H1 (cell line): Measurements from ENCODE around the gene PBX1. TPM values are rescaled to one million over a fixed set of nuclear protein-coding genes. Genes with fewer than 3 reads are reported as not detected.

ENCODE experiments used
- CTCF ChIA-PET: fragments of 300-600 bp; sonication (Branson Sonifier 250); formaldehyde crosslinking; loops from one replicate; lab custom pipeline; 2021; ENCODE audit not compliant: partially characterized antibody; lab: Charles Lee
- POLR2A ChIA-PET: fragments of 300-600 bp; sonication (Branson Sonifier 250); formaldehyde crosslinking; loops from one replicate; lab custom pipeline; 2021; ENCODE audit warnings: inconsistent platforms; ENCODE audit not compliant: partially characterized antibody; lab: Charles Lee
- DNase-seq, 2 experiments: peaks; one replicate each; pipeline versions ENCODE4 v3.0.0 to v3.0.0-alpha.2; 2010 to 2022; ENCODE audit warnings: low spot score in 2 of 2, low read depth in 1 of 2, mixed read lengths in 1 of 2
- FAIRE-seq: peaks from 2 replicates; lab custom pipeline; 2011; peaks lifted over from hg19 to GRCh38; lab: Jason Lieb, UNC
- H2AFZ ChIP-seq: 2 replicates; pipeline ENCODE4 v1.8.1; 2012; ENCODE audit warnings: low read length, inconsistent platforms
- H2AK5ac ChIP-seq: 2 replicates; pipeline ENCODE4 v1.6.1; 2013; ENCODE audit warnings: low read depth, low read length
- H2BK120ac ChIP-seq: replicated peaks from 2 replicates; pipeline ENCODE3; 2013; ENCODE audit warnings: low read depth, low read length, inconsistent platforms
- H2BK12ac ChIP-seq: 2 replicates; pipeline ENCODE4 v1.6.1; 2013; ENCODE audit warnings: low read depth, low read length
- H2BK15ac ChIP-seq: 2 replicates; pipeline ENCODE4 v1.6.1; 2013; ENCODE audit warnings: low read length
- H2BK20ac ChIP-seq: 2 replicates; pipeline ENCODE4 v1.6.1; 2013; ENCODE audit warnings: low read length
- H2BK5ac ChIP-seq: 2 replicates; pipeline ENCODE4 v1.6.1; 2013; ENCODE audit warnings: low read depth, low read length
- H3K14ac ChIP-seq: 2 replicates; pipeline ENCODE4 v1.6.1; 2013; ENCODE audit warnings: inconsistent platforms; ENCODE audit not compliant: insufficient read length
- H3K18ac ChIP-seq: 2 replicates; pipeline ENCODE4 v1.6.1; 2013; ENCODE audit warnings: low read length; ENCODE audit errors: extremely low read depth
- H3K23ac ChIP-seq: 2 replicates; pipeline ENCODE4 v1.6.1; 2013; ENCODE audit warnings: inconsistent platforms; ENCODE audit not compliant: insufficient read length
- H3K23me2 ChIP-seq: 2 replicates; pipeline ENCODE4 v1.6.1; 2013; ENCODE audit warnings: low read depth, low read length
- H3K27ac ChIP-seq: 2 replicates; pipeline ENCODE4 v1.6.1; 2011; ENCODE audit warnings: low read depth, low read length, inconsistent platforms
- H3K27me3 ChIP-seq, 4 experiments: replicated peaks in 1 of 4; 1 replicate in 1 of 4; 2 replicates in 3 of 4; pipeline versions ENCODE4 v1.6.1 to v1.8.1; 2011 to 2013; ENCODE audit warnings: low read length in 3 of 4, mild to moderate bottlenecking in 3 of 4, inconsistent platforms in 2 of 4, mixed read lengths in 2 of 4, moderate library complexity in 1 of 4; ENCODE audit not compliant: control insufficient read depth in 3 of 4, insufficient read depth in 3 of 4; ENCODE audit errors: extremely low read depth in 1 of 4
- H3K36me3 ChIP-seq, 4 experiments: 2 replicates each; pipeline versions ENCODE4 v1.6.1 to v1.8.1; 2011 to 2013; ENCODE audit warnings: mild to moderate bottlenecking in 4 of 4, low read length in 3 of 4, moderate library complexity in 2 of 4, control low read depth in 1 of 4, inconsistent platforms in 1 of 4; ENCODE audit not compliant: insufficient read depth in 4 of 4, control insufficient read depth in 2 of 4
- H3K4ac ChIP-seq: replicated peaks from 2 replicates; pipeline ENCODE3; 2013; ENCODE audit warnings: low read length, low read depth, mixed read lengths, inconsistent platforms; ENCODE audit not compliant: insufficient read length
- H3K4me1 ChIP-seq, 4 experiments: replicated peaks in 1 of 4; 1 replicate in 1 of 4; 2 replicates in 3 of 4; pipeline versions ENCODE4 v1.6.1 to v1.8.1; 2011 to 2013; ENCODE audit warnings: low read length in 3 of 4, inconsistent platforms in 2 of 4, mixed read lengths in 1 of 4; ENCODE audit not compliant: insufficient read depth in 4 of 4, control insufficient read depth in 3 of 4
- H3K4me2 ChIP-seq, 2 experiments: 2 replicates each; pipeline versions ENCODE4 v1.6.1 to v1.8.1; 2011 to 2013; ENCODE audit warnings: low read depth in 2 of 2, low read length in 2 of 2, control low read depth in 1 of 2, inconsistent platforms in 1 of 2, mild to moderate bottlenecking in 1 of 2; ENCODE audit not compliant: insufficient read depth in 1 of 2
- H3K4me3 ChIP-seq, 4 experiments: fragments of 200-600, 300-600 bp in 1 of 4; sonication (generic), shearing (Covaris generic), sonication (Bioruptor Twin) in 1 of 4; 2 replicates each; pipeline versions ENCODE4 v1.5.1 to v1.8.1; 2011 to 2016; ENCODE audit warnings: low read length in 4 of 4, low read depth in 3 of 4, control low read depth in 2 of 4, inconsistent platforms in 2 of 4, mild to moderate bottlenecking in 2 of 4, mixed read lengths in 1 of 4, moderate library complexity in 1 of 4; ENCODE audit not compliant: insufficient read depth in 2 of 4; ENCODE audit errors: extremely low read depth in 1 of 4
- H3K56ac ChIP-seq: replicated peaks from 2 replicates; pipeline ENCODE3; 2013; ENCODE audit warnings: low read depth, mild to moderate bottlenecking, mixed read lengths, low read length, inconsistent platforms; ENCODE audit not compliant: insufficient read length
- H3K79me1 ChIP-seq: 2 replicates; pipeline ENCODE4 v1.6.1; 2013; ENCODE audit warnings: low read depth, low read length, control low read depth
- H3K79me2 ChIP-seq, 2 experiments: 2 replicates each; pipeline versions ENCODE4 v1.6.1 to v1.8.1; 2012 to 2013; ENCODE audit warnings: low read length in 2 of 2, mild to moderate bottlenecking in 2 of 2, inconsistent platforms in 1 of 2; ENCODE audit not compliant: insufficient read depth in 2 of 2, control insufficient read depth in 1 of 2
- H3K9ac ChIP-seq, 4 experiments: replicated peaks in 1 of 4; 1 replicate in 1 of 4; 2 replicates in 3 of 4; pipeline versions ENCODE4 v1.6.1 to v1.8.1; 2011 to 2013; ENCODE audit warnings: low read depth in 3 of 4, low read length in 3 of 4, control low read depth in 2 of 4, mild to moderate bottlenecking in 2 of 4, moderate library complexity in 2 of 4, inconsistent platforms in 1 of 4; ENCODE audit errors: extremely low read depth in 1 of 4
- H3K9me3 ChIP-seq, 2 experiments: 2 replicates each; pipeline versions ENCODE4 v1.6.1 to v1.8.1; 2012 to 2013; ENCODE audit warnings: mild to moderate bottlenecking in 2 of 2, moderate library complexity in 2 of 2, control low read depth in 1 of 2, inconsistent platforms in 1 of 2, low read depth in 1 of 2, low read length in 1 of 2, mixed read lengths in 1 of 2; ENCODE audit not compliant: insufficient read depth in 2 of 2
- H4K20me1 ChIP-seq, 2 experiments: replicated peaks in 1 of 2; 2 replicates each; pipeline versions ENCODE3 to v1.8.1; 2011 to 2013; ENCODE audit warnings: inconsistent platforms in 2 of 2, low read length in 2 of 2, mild to moderate bottlenecking in 1 of 2; ENCODE audit not compliant: insufficient read depth in 2 of 2, control insufficient read depth in 1 of 2
- H4K5ac ChIP-seq: 2 replicates; pipeline ENCODE4 v1.6.1; 2013; ENCODE audit warnings: low read length, low read depth, mixed read lengths, inconsistent platforms; ENCODE audit not compliant: insufficient read length
- H4K8ac ChIP-seq: 2 replicates; pipeline ENCODE4 v1.8.0; 2013; ENCODE audit warnings: mild to moderate bottlenecking, moderate library complexity, low read length, inconsistent platforms; ENCODE audit not compliant: insufficient read depth; ENCODE audit errors: extremely low read depth
- H4K91ac ChIP-seq: replicated peaks from 2 replicates; pipeline ENCODE3; 2013; ENCODE audit warnings: low read length, mixed read lengths, inconsistent platforms; ENCODE audit not compliant: insufficient read length
- ASH2L ChIP-seq: fragments of 200-600, 300-600 bp; sonication (generic); IDR thresholded peaks from one replicate; pipeline ENCODE4 v1.7.1; 2017; ENCODE audit warnings: low read length
- ATF3 ChIP-seq: IDR thresholded peaks from 2 replicates; pipeline ENCODE4 v1.6.1; 2011; ENCODE audit warnings: low read depth, mild to moderate bottlenecking, low read length; ENCODE audit not compliant: insufficient read depth
- BCL11A ChIP-seq, 2 experiments: IDR thresholded peaks; one replicate each; pipeline ENCODE4 v1.6.1; 2011; ENCODE audit warnings: low read depth in 2 of 2, low read length in 2 of 2, mild to moderate bottlenecking in 2 of 2
- CBX5 ChIP-seq: fragments of 300-800, 300-1000 bp; sonication (generic); IDR thresholded peaks from 2 replicates; pipeline ENCODE4 v1.7.1; 2016; ENCODE audit warnings: antibody characterized with exemption, low read length, low read depth
- JUND ChIP-seq: IDR thresholded peaks from 2 replicates; pipeline ENCODE4 v1.6.1; 2011; ENCODE audit warnings: mild to moderate bottlenecking, improper control_type of control experiment, low read length
- KDM1A ChIP-seq: fragments of 200-600, 300-600 bp; sonication (generic); IDR thresholded peaks from 2 replicates; pipeline ENCODE4 v1.7.1; 2016; ENCODE audit warnings: mild to moderate bottlenecking, low read length, borderline replicate concordance
- SP1 ChIP-seq: IDR thresholded peaks from 2 replicates; pipeline ENCODE4 v1.6.1; 2011; ENCODE audit warnings: low read depth, low read length
- SP4 ChIP-seq: IDR thresholded peaks from 2 replicates; pipeline ENCODE4 v1.6.1; 2012; ENCODE audit warnings: low read length, inconsistent platforms
- SRF ChIP-seq: IDR thresholded peaks from 2 replicates; pipeline ENCODE4 v1.6.1; 2011; ENCODE audit warnings: mild to moderate bottlenecking, low read depth, low read length, moderate library complexity
- SUZ12 ChIP-seq: fragments of 200-600 bp; sonication (generic); IDR thresholded peaks from 2 replicates; pipeline ENCODE4 v1.6.1; 2012; ENCODE audit warnings: mild to moderate bottlenecking, inconsistent platforms, low read length, moderate library complexity, mixed read lengths
- YY1 ChIP-seq: IDR thresholded peaks from 2 replicates; pipeline ENCODE4 v1.6.1; 2011; ENCODE audit warnings: low read depth, mild to moderate bottlenecking, low read length
- WGBS, 2 experiments: shearing (Covaris generic) in 1 of 2; methylation state at CpG; one replicate each; pipeline versions ENCODE4 v1.1.6 to v1.1.7; 2013 to 2015; ENCODE audit warnings: low lambda C conversion rate in 2 of 2, mixed read lengths in 2 of 2, inconsistent platforms in 1 of 2, low coverage in 1 of 2, missing lambda C conversion rate in 1 of 2; ENCODE audit not compliant: insufficient replicate concordance in 2 of 2, insufficient coverage in 1 of 2, insufficient read length in 1 of 2; ENCODE audit errors: extremely low coverage in 1 of 2, missing lambda C conversion rate in 1 of 2; 5-methylcytosine and 5-hydroxymethylcytosine counted together
- polyA plus RNA-seq, 7 experiments: library from polyadenylated mRNA; depleted of rRNA in 3 of 7; stranded (reverse) in 5 of 7; unstranded in 2 of 7; fragments of >200 nt in 5 of 7; fragments of 200-250 nt in 2 of 7; gene quantifications; 1 replicate in 5 of 7; 2 replicates in 1 of 7; 4 replicates in 1 of 7; pipeline versions ENCODE4 v1.2.1 to v1.2.3, GENCODE V29; 2011 to 2013; ENCODE audit warnings: missing spikeins in 2 of 7, mixed read lengths in 2 of 7
- total RNA-seq: library from RNA; stranded (reverse); fragmentation: NEBNext Ultra II Directional; extraction: Animal tissue kit (Norgen Biotek cat#: 25700); gene quantifications from 2 replicates; pipeline ENCODE4 v1.2.1, GENCODE V29; 2021
- TF ChIP-seq, protein P1 (sequence below): IDR thresholded peaks from 2 replicates; pipeline ENCODE4 v1.6.1; 2012; ENCODE audit warnings: inconsistent platforms

The PBX1 gene
- total and polyA plus RNA-seq, 2 of the 8 experiments (the other 6 are each of a cell fraction or from before 2014, with no cell fraction given) = 87.4 to 124 TPM

DNA sequence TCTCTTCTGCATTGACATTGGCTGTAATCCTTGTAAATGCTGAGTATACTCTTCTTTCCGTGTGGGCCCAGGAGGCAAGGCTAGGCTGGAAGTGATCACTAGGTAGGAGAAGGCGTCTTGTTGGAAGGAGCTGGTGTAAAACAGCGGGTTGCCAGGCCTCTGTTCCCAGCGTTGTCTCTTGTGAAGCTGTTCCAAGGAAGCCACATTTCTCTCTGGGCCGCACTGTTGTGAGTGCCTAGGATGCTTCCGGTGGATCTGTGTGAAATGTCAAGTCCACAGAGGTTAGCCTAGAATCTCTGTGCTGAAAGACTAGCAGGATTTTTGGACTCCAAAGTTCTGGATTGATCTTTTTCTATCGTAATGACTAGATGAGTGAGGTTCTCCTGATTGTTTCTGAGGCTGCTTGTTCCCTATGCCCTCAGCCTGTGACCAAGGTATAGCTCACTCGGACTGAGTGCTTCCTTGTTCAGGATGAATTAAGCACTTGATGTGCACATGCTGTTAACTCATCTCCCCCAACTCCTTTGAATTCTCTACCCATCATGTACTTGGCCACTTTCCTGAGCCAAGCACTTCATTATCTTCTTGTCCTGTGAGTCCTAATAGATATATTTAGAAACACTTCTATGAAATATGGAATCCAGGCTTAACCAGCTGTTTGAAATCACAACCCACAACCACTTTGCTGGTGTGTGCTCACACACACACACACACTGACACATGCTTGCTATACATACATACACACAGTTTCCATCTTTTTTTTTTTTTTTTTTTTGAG is 63.3 kb downstream of the PBX1 start:
- Histone ChIP-seq H2BK20ac (no peak overlapping the region), H3K23ac (no peak overlapping the region), H3K18ac (no peak overlapping the region), H3K4me3 (no peak overlapping the region), H2BK120ac (no peak overlapping the region), H3K14ac (no peak overlapping the region), H3K9ac (no peak overlapping the region), H3K4me1 (peaks cover 1 to 27% (median 17%) of the 10 kb centered on the region in 4 experiments; a peak in 6 of 7 replicates), H3K79me2 (peaks cover 0 to 97% of the 10 kb centered on the region in 2 experiments; a peak in 3 of 4 replicates), H4K20me1 (peaks cover 10 to 20% of the 10 kb centered on the region in 2 experiments), H3K9me3 (no peaks in the 10 kb centered on the region), H2BK5ac (no peak overlapping the region), H3K4ac (no peak overlapping the region), H3K27me3 (no peaks in the 10 kb centered on the region), H3K56ac (no peak overlapping the region), H4K91ac (no peak overlapping the region), H3K23me2 (no peaks in the 10 kb centered on the region), H2AFZ (no peak overlapping the region), H2BK15ac (no peak overlapping the region), H4K8ac (no peak overlapping the region), H3K36me3 (peaks cover 0 to 6% (median under 1%) of the 10 kb centered on the region in 4 experiments; a peak in 3 of 8 replicates), H3K79me1 (peaks cover 9% of the 10 kb centered on the region; the same call in 1 of the 2 replicates), H2BK12ac (no peak overlapping the region; the same call in 1 of the 2 replicates), H3K4me2 (no peak overlapping the region), H4K5ac (no peak overlapping the region), H2AK5ac (no peak overlapping the region), H3K27ac (no peak overlapping the region)
- no peak for FAIRE-seq
- ChIA-PET POLR2A (interaction anchor here (1.3 kb wide), 1 partner anchor 20 kb away, joined by 3 read pairs; no protein-coding TSS in a partner anchor), CTCF (interaction anchor here (0.5 to 3.3 kb wide), 15 partner anchors 17 to 1212 kb away, joined by 3 to 16 read pairs (median 3); no protein-coding TSS in a partner anchor)
- 84% methylated on average over 8 of the region's 8 CpGs; no CpG with 5 or more reads in 1 of the 2 experiments for WGBS, 2 experiments
- no peak for DNase-seq
- TF ChIP-seq BCL11A (IDR thresholded peaks at IDR 0.05; ENCODE audit: low read depth in 2 of 2, low read length in 2 of 2) = no peak
- TF ChIP-seq, protein P1, sequence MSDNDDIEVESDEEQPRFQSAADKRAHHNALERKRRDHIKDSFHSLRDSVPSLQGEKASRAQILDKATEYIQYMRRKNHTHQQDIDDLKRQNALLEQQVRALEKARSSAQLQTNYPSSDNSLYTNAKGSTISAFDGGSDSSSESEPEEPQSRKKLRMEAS = no peak
- no peak for TF ChIP-seq YY1
- no peak for TF ChIP-seq KDM1A
- no peak for TF ChIP-seq CBX5
- TF ChIP-seq JUND = no peak
- no peak for TF ChIP-seq SUZ12
- TF ChIP-seq ASH2L = no peak
- no peak for TF ChIP-seq ATF3
- TF ChIP-seq SP4 = no peak
- no peak for TF ChIP-seq SP1
- TF ChIP-seq SRF = no peak
